ENCODE measurements around the gene SETD1A.

SETD1A gene

DNA sequence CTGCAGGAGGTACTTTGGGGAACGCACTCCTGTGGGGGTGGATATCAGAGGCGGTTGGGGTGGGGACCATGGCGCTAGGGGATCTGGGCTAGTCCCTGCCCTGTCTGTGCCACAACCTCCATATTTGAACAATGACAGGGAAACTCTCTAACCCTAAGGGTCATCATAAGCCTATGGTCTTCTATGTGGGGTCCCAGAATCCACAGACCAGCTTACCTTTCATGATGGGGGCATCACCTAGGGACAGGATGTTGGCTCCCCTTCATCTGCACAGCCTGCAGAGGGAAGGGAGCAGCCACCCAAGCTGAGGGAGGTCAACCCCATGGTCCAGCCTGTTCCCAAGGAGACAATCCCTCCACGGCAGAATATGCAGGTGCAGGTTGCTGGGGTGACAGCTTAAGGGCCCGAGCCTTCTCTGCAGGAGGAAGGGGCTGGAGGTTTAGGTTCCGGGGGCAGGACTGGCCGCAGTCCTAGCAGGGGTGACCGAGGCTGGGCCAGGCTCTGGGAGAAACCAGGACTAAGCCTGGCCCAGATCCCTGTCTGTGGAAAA, 7.0 kb upstream of the SETD1A start:
- H3K4me3 ChIP-seq (ENCODE audit: low read depth, low read length): peak overlapping the region; percentile 71
- DNase-seq (ENCODE audit: low read depth, low spot score): no peak
- no peak for TF ChIP-seq CTCF (IDR thresholded peaks at IDR 0.05; ENCODE audit: insufficient read depth, low read length, missing control alignments)
- POLR2A ChIA-PET: interaction anchor here (1.2 kb wide), 1 partner anchor 11 kb away, joined by 3 read pairs; no protein-coding TSS in a partner anchor
- CTCF ChIA-PET: interaction anchor here (0.8 to 8.4 kb wide), 8 partner anchors 9 to 918 kb away, joined by 3 to 103 read pairs (median 5); partner anchors contain the start of genes VKORC1 and ZNF843

GRCh38 chr16:30951193-30951592, 6.4 kb upstream of the SETD1A start:
- no peak for DNase-seq (ENCODE audit: low read depth, low spot score)
- H3K4me3 ChIP-seq (ENCODE audit: low read depth, low read length): no peak overlapping the region
- POLR2A ChIA-PET: interaction anchor here (1.2 kb wide), 1 partner anchor 11 kb away, joined by 3 read pairs; no protein-coding TSS in a partner anchor
- TF ChIP-seq CTCF (IDR thresholded peaks at IDR 0.05; ENCODE audit: insufficient read depth, low read length, missing control alignments): no peak
- CTCF ChIA-PET: interaction anchor here (1.1 to 8.4 kb wide), 6 partner anchors 10 to 492 kb away, joined by 3 to 103 read pairs (median 24); partner anchors contain the start of genes VKORC1 and ZNF843

GRCh38 chr16:30951750-30952149, 5.8 kb upstream of the SETD1A start:
- ChIA-PET CTCF (interaction anchor here (1.1 to 8.4 kb wide), 5 partner anchors 10 to 491 kb away, joined by 3 to 103 read pairs (median 45); partner anchors contain the start of genes VKORC1 and ZNF843), POLR2A (no interaction called here)
- no peak overlapping the region for H3K4me3 ChIP-seq (ENCODE audit: low read depth, low read length)
- TF ChIP-seq CTCF (IDR thresholded peaks at IDR 0.05; ENCODE audit: insufficient read depth, low read length, missing control alignments): no peak
- no peak for DNase-seq (ENCODE audit: low read depth, low spot score)

GRCh38 chr16:30953111-30953510, 4.4 kb upstream of the SETD1A start:
- no peak for DNase-seq (ENCODE audit: low read depth, low spot score)
- TF ChIP-seq CTCF (IDR thresholded peaks at IDR 0.05; ENCODE audit: insufficient read depth, low read length, missing control alignments): no peak
- H3K4me3 ChIP-seq (ENCODE audit: low read depth, low read length): no peak overlapping the region
- ChIA-PET POLR2A (interaction anchor here (0.6 to 1.5 kb wide), 3 partner anchors 119 to 511 kb away, joined by 3 to 4 read pairs (median 3); partner anchors contain the start of gene FUS), CTCF (interaction anchor here (0.6 to 8.4 kb wide), 25 partner anchors 12 to 919 kb away, joined by 3 to 103 read pairs (median 5); partner anchors contain the start of genes ARMC5, FBXL19, FUS and KAT8)

DNA sequence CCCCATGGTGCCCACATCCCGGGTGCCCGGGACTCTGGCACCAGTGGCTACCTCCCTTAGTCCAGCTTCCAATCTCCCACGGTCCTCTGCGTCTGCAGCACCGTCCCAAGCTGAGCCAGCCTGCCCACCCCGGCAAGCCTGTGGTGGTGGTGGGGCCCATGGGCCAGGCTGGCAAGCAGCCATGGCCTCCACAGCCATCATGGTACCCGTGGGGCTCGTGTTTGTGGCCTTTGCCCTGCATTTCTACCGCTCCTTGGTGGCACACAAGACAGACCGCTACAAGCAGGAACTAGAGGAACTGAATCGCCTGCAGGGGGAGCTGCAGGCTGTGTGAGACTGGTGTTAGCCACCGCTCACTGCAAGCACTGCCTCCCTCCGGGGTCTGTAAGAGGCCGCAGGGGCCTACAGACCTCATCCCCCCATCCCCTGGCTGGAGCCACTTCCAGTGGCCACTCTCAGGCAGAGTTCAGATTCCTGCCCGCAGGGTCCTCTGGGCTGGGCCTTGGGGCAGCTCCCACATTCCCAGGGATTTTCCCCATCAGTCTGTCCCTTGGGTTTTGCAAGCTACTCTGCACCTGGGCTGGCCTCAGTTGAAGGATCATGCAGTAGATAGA, 3.9 kb upstream of the SETD1A start:
- ChIA-PET POLR2A (interaction anchor here (0.6 to 1.5 kb wide), 3 partner anchors 118 to 512 kb away, joined by 3 to 4 read pairs (median 3); partner anchors contain the start of gene FUS), CTCF (interaction anchor here (0.6 to 8.4 kb wide), 37 partner anchors 12 to 919 kb away, joined by 3 to 103 read pairs (median 5); partner anchors contain the start of genes ARMC5, FBXL19, FUS and HSD3B7)
- peak; percentile 78 for TF ChIP-seq CTCF (IDR thresholded peaks at IDR 0.05; ENCODE audit: insufficient read depth, low read length, missing control alignments)
- no peak for DNase-seq (ENCODE audit: low read depth, low spot score)
- no peak overlapping the region for H3K4me3 ChIP-seq (ENCODE audit: low read depth, low read length)

DNA sequence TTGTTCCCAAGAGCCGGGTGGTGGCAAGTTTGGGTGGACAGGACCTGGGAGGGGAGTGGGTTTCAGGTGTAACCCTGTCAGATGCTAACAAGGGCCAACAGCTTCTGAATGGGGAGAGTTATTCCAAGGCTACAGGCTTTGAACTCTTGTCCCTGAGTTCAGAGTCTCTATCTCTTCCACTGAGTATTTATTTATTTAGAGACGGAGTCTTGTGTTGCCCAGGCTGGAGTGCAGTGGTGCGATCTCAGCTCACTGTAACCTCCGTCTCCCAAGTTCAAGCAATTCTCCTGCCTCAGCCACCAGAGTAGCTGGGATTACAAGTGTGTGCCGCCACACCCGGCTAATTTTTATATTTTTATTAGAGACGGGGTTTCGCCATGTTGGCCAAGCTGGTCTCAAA, 2.6 kb upstream of the SETD1A start:
- CTCF ChIA-PET: interaction anchor here (0.8 to 8.4 kb wide), 17 partner anchors 14 to 914 kb away, joined by 3 to 103 read pairs (median 11); partner anchors contain the start of genes ARMC5, FUS, HSD3B7 and KAT8
- no peak overlapping the region for H3K4me3 ChIP-seq (ENCODE audit: low read depth, low read length)
- no peak for DNase-seq (ENCODE audit: low read depth, low spot score)
- POLR2A ChIA-PET: interaction anchor here (0.7 kb wide), 1 partner anchor 13 kb away, joined by 3 read pairs; no protein-coding TSS in a partner anchor
- TF ChIP-seq CTCF (IDR thresholded peaks at IDR 0.05; ENCODE audit: insufficient read depth, low read length, missing control alignments): no peak

Measured in AG04449 (cell line).